ENCODE data around the gene IGFALS.

The IGFALS gene

DNA sequence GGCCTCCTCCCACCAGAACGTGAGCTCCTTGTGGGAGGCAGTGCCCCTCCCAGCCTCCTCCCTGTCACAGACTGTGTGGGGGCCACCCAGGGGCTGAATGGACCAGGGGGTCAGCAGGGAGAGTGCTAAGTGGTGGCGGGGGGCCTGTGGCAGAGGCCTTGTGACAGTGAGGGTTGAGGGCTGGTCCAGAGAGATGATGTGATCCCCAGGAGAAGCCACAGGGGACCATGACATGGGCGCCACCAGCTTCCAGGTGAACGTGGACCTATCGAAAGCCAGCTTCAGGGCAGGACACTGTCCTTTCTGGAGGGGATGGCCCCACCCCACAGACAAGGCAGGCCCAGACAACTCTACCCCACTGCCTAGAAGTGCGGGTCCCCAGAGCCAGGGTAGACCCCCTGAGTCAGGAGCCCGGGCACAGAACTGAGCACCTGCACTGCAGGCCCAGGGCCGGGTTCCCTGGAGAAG lies 14.2 kb downstream of the IGFALS start:
- TF ChIP-seq, protein P1, sequence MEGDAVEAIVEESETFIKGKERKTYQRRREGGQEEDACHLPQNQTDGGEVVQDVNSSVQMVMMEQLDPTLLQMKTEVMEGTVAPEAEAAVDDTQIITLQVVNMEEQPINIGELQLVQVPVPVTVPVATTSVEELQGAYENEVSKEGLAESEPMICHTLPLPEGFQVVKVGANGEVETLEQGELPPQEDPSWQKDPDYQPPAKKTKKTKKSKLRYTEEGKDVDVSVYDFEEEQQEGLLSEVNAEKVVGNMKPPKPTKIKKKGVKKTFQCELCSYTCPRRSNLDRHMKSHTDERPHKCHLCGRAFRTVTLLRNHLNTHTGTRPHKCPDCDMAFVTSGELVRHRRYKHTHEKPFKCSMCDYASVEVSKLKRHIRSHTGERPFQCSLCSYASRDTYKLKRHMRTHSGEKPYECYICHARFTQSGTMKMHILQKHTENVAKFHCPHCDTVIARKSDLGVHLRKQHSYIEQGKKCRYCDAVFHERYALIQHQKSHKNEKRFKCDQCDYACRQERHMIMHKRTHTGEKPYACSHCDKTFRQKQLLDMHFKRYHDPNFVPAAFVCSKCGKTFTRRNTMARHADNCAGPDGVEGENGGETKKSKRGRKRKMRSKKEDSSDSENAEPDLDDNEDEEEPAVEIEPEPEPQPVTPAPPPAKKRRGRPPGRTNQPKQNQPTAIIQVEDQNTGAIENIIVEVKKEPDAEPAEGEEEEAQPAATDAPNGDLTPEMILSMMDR (IDR thresholded peaks at IDR 0.05; ENCODE audit: low read depth, low read length): no peak
- H3K4me3 ChIP-seq (ENCODE audit: low read depth, low read length): no peak overlapping the region

DNA sequence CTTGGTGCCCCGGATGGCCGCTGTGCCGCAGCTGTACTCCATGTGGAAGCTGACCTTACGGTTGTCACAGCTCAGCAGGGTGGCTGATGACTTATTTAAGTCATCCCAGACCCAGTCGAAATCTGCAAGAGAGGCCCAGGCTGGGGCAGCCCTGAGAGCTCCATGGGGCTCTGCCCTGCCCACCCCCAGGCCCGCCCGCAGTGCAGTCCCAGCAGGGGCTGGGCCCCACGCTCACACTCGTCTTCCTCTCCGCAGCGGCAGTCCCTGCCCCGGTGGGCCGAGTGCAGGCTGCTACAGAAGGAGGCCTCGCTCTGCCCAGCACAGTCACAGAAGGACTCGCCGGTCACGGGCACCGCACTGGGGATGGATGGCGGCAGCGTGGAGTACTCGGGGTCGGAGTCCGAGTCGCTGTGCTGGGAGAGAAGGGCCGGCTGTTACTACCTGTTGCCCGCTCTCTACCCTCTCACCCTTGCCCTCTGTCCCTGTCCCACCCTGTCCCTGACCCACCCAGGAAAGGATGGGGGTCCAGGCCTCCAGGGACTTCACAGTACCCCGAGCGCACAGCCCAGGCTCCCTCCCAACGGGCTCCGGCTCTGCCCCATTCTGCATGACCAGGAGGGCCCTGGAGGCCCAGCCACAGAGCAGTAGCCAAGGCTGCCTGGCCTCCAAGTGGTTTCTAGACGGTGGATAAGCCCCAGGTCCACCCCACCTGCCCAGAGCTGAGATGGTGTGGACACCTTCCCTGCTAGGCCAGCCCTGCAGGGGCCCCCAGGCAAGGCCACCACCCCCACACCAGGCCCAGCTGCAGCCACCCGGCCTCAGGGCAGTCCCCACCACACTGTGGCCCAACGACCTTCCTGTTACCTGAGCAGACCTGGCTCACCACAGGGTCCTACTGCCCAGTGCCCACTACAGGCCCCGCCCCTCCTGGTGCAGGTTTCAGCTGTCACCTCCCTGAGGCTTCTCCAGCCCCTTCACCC lies 15.0 kb downstream of the IGFALS start:
- TF ChIP-seq, protein P1 (IDR thresholded peaks at IDR 0.05; ENCODE audit: low read depth, low read length): no peak

DNA sequence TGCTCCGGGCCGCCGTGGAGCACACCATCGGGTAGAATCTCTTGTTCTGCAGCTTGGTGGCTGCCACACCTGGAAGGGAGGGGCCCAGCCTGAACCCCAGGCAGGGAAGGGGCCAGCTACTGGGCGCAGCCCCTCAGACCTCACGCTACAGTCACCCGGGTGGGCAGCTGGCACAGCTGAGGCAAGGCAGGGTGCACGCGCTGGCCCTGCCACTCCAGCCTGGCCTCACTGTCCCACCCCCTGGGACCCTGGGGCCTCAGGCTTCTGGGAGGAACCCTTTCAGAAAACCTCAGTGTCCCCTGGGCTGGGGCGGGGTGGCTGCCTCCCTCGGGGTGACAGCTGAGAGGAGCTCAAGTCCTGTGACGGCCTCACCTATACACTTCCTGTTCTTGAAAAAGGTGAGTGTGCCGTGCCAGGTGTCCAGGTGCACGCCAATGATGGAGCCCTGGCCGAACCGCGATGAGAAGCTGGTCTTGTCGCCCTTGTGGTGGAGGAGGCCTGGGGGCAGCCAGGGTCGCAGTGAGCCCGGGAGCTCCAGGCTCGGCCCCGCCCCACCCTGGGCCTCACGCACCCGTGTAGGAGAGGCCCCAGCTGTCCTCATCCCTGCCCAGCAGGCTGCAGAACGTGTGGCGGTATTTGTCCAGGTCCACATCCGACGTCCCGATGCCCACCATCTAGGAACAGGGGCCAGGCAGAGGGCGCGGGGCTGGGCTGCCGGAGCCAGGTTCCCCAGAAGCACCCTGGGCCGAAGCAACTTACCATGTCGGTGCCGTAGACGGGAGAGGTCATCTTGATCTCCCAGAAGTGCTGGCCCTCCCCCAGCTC lies 15.9 kb downstream of the IGFALS start:
- TF ChIP-seq, protein P1 (IDR thresholded peaks at IDR 0.05; ENCODE audit: low read depth, low read length): no peak
- H3K4me3 ChIP-seq (ENCODE audit: low read depth, low read length): no peak overlapping the region

More for the DNA sequence above, 15.0 kb downstream of the IGFALS start:
- no peak overlapping the region for H3K4me3 ChIP-seq (ENCODE audit: low read depth, low read length)

DNA sequence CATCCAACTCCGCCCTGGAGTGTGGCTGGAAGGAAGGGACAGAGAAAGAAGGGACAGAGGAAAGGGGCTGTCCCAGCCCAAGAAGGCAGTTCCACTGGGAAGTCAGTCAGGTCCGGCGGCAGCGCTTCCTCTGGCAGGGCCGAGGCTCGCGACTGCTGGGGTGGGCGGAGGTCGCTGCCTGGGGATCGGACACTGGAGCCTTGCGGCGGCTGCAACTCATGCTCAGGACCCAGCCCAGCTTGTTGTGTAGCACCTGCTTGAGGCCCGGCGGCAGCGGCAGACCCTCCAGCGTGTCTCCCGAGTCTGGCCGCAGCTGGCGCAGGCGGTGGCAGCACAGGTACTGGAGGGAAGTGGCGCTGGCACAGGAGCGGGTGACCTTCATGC lies 16.5 kb downstream of the IGFALS start:
- TF ChIP-seq, protein P1 (IDR thresholded peaks at IDR 0.05; ENCODE audit: low read depth, low read length): no peak

DNA sequence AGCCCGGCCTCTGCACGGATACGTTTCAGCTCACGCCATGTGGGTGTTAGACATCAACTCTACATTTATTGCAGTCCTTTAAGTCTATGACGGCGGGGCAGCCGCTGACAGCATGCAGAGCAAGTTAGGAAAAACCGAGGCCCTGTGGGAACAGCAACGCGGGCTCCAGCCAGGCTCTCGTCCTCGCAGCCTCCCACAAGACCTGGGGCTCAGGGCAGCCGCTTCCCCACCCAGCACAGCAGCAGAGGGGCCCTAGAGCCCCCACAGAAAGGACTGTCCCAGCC lies 16.9 kb downstream of the IGFALS start:
- TF ChIP-seq, protein P1 (IDR thresholded peaks at IDR 0.05; ENCODE audit: low read depth, low read length): no peak
- no peak overlapping the region for H3K4me3 ChIP-seq (ENCODE audit: low read depth, low read length)

More for the DNA sequence above, 16.5 kb downstream of the IGFALS start:
- H3K4me3 ChIP-seq (ENCODE audit: low read depth, low read length): no peak overlapping the region

DNA sequence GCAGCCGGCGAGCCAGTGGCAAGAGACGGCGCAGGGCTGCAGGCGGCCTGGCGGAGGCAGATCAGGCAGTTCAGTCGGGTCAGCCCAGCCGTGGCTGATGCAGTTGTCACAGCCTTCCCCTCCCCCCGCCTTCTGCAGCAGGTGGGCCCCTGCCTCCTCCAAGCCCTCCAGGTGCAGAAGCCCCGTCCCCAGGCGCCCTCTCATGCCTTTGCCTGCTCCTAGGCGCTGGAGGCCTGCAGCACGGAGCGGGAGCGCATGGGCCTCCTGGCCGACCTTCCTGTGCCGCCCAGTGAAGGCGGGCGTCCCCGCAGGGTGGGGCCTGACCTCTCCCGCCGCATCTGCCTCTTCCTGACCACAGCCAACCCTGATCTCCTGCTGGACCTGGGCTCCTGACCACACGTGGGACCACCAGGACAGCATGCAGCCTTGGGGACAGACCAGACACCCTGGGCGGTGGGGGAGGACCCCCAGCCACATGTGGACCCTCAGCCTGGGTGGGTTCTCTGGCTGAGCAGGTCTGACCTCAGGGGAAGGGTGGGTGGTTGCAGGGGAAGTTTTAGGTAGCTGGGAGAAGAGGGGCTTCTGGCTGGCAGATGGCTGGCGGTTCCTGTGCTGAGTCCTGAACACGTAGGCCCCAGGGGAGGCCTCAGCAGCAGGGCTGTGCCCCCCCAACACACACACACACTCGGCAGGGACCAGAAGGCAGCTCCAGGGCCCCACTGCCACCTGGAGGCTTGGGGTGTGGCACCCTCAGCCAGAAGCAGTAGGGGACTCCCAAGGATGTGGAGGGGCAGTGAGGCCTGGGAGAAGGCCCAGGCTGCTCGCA lies 17.4 kb downstream of the IGFALS start:
- TF ChIP-seq, protein P1 (IDR thresholded peaks at IDR 0.05; ENCODE audit: low read depth, low read length): no peak

More for the DNA sequence above, 17.4 kb downstream of the IGFALS start:
- H3K4me3 ChIP-seq (ENCODE audit: low read depth, low read length): no peak overlapping the region
